ENCODE measurements around the gene KPTN.

- no peak for TF ChIP-seq EZH2 (IDR thresholded peaks at IDR 0.05; ENCODE audit: low read length, unreplicated experiment)
- no peak for TF ChIP-seq CTCF (conservative IDR thresholded peaks at IDR 0.05; ENCODE audit: low read depth, low read length)
- no peak for TF ChIP-seq EZH2phosphoT487 (IDR thresholded peaks at IDR 0.05; ENCODE audit: borderline replicate concordance, low read length)
These were observed 19.2 kb downstream of the KPTN start for GRCh38 chr19:47464675-47465419.

Measured in PC-3 (cell line).